Mucosa of descending colon (tissue), 3 donors: Measurements from ENCODE around the gene RNFT2. TPM values are rescaled to one million over a fixed set of nuclear protein-coding genes. Genes with fewer than 3 reads are reported as not detected.
"Not testable (repeated sequence)": the region's sequence is repeated elsewhere in the genome, so short reads cannot be mapped to it uniquely, and the experiment has no call there.

ENCODE experiments used
- ATAC-seq: fragments of 200-7000 bp; cut with Tn5 transposase; one replicate; pipeline ENCODE4 v1.9.1; 2020; ENCODE audit warnings: mild to moderate bottlenecking, moderate library complexity
- DNase-seq, 3 donors: peaks; one replicate each; pipeline ENCODE4 v3.0.0-alpha.2; 2020
- H3K36me3 ChIP-seq: fragments of 200-600 bp; one replicate; pipeline ENCODE4 v1.8.0; 2021; ENCODE audit warnings: low read depth, mild to moderate bottlenecking
- H3K4me1 ChIP-seq: fragments of 200-600 bp; one replicate; pipeline ENCODE4 v1.8.0; 2021; ENCODE audit warnings: low read depth, mild to moderate bottlenecking
- H3K4me3 ChIP-seq: fragments of 200-600 bp; one replicate; pipeline ENCODE4 v1.8.0; 2021; ENCODE audit warnings: mild to moderate bottlenecking
- H3K9me3 ChIP-seq: fragments of 200-600 bp; one replicate; pipeline ENCODE4 v1.8.0; 2021; ENCODE audit warnings: mild to moderate bottlenecking
- CTCF ChIP-seq: fragments of 200-600 bp; IDR thresholded peaks from one replicate; pipeline ENCODE4 v1.8.0; 2022; ENCODE audit warnings: antibody characterized with exemption, mild to moderate bottlenecking
- intact Hi-C, 2 donors: fragments of 100-400 bp; cut with DNase I in 1 of 2; cut with micrococcal nuclease in 1 of 2; formaldehyde crosslinking; loops; one replicate each; pipeline versions ENCODE4 v1.11.0 to v1.11.1; 2022; cut with DNase I, micrococcal nuclease
- total RNA-seq, 3 donors: library from RNA; stranded (reverse); fragmentation: NEBNext Ultra II Directional in 2 of 3; extraction: Animal tissue kit (Norgen Biotek cat#: 25700) in 2 of 3; gene quantifications; one replicate each; pipeline versions ENCODE4 v1.2.1 to v1.2.4, GENCODE V29; 2021 to 2023
- donor health status: DM: no; HTN: no; CAD: no; lungs with moderate emphysema.
- donor health status: DM: no; HTN: no; CAD: no.
- donor health status: DM: no; HTN: yes; CAD: no.

RNFT2 gene
- total RNA-seq, 3 donors from 2014 or later = 2.0 to 3.7 (median 2.1) TPM

DNA sequence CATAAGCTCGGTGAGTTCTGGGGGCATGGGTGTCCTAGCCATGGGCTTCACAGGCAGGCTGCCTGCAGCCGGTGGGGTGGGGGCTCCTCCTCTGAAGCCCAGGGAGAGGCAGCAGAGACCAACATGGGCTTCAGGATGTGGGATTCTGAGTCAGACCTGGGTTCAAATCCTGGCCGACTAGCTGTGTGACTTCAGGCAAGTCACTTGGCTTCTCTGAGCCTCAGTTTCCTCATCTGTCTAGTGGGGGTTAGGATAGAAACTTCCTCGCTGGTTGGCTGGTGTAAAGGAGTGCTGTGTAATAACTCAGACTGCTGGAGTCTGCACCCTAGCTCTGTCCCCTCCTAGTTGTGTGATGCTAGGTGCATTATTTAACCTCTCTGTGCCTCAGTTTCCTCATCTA lies 12.2 kb downstream of the RNFT2 start:
- Histone ChIP-seq H3K4me3 (no peak overlapping the region), H3K36me3 (no peaks in the 10 kb centered on the region), H3K9me3 (no peaks in the 10 kb centered on the region), H3K4me1 (no peaks in the 10 kb centered on the region)
- no peak for TF ChIP-seq CTCF
- ATAC-seq (no peak), DNase-seq (no peak)
- intact Hi-C loops = no loop called here

DNA sequence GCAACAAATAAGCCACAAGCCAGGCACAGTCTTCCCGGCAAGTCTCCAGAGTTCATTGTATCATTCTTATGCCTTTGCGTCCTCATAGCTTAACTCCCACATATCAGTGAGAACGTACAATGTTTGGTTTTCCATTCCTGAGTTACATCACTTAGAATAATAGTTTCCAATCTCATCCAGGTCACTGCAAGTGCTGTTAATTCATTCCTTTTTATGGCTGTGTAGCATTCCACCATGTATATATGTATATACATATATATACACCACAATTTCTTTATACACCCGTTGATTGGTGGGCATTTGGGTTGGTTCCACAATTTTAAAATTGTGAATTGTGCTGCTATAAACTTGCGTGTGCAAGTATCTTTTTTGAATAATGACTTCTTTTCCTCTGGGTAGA lies 16.0 kb downstream of the RNFT2 start:
- intact Hi-C loops, H3K9me3 ChIP-seq, DNase-seq, H3K4me1 ChIP-seq, H3K36me3 ChIP-seq, H3K4me3 ChIP-seq, ATAC-seq: not testable (repeated sequence)

- ATAC-seq, intact Hi-C loops: not testable (repeated sequence)
These were observed 16.7 kb downstream of the RNFT2 start for GRCh38 chr12:116754783-116755182.

GRCh38 chr12:116759783-116760621 lies 21.9 kb downstream of the RNFT2 start:
- Histone ChIP-seq H3K4me3 (no peak overlapping the region), H3K9me3 (no peaks in the 10 kb centered on the region), H3K4me1 (no peaks in the 10 kb centered on the region), H3K36me3 (no peaks in the 10 kb centered on the region)
- peak; percentile 39 for ATAC-seq
- peak in 2 of 3 donors; percentile 37 to 43 for DNase-seq
- TF ChIP-seq CTCF = no peak
- intact Hi-C loops = no loop called here

More at GRCh38 chr12:116754783-116755182, 16.7 kb downstream of the RNFT2 start:
- not testable (repeated sequence) for H3K9me3 ChIP-seq, H3K4me1 ChIP-seq, H3K36me3 ChIP-seq, H3K4me3 ChIP-seq, DNase-seq

DNA sequence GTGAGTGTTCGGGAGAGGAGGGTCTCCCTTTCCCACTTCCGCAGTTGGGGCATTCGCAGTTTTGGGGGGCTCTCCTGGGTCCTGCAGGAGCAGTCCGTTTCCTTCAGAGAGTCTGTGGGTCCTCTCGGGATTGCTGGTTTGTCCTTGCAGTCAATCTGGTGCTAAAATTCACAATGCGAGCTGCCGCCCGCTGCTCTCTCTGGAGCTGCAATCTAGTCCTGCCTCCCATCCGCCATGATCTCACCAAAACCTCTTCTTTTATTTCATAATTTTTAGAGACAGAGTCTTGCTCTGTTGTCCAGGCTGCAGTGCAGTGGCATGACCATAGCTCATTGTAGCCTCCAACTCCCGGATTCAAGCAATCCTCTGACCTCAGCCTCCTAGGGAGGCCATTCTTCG lies 22.5 kb downstream of the RNFT2 start:
- Histone ChIP-seq H3K36me3 (no peaks in the 10 kb centered on the region), H3K4me3 (no peak overlapping the region), H3K4me1 (no peaks in the 10 kb centered on the region), H3K9me3 (no peaks in the 10 kb centered on the region)
- intact Hi-C loops = no loop called here
- TF ChIP-seq CTCF = no peak
- no peak for DNase-seq
- no peak for ATAC-seq

DNA sequence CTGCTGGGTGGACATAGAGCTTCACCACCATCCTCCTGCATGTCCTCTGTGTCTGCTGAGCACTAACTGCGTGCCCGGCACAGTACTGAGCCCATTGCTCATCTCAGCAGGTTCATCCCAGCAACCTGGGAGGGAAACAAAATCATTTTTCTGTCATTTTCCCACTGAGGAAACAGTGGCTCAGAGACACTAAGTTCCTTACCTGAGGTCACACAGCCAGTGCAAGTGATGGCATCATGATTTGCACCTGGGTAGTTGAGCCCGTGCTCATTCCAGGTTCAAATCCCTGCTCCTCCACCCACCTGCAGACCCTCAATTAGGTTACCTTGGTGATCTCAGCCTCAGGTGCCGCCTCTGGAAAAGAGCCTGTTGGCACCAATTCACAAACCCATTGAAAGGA lies 23.4 kb downstream of the RNFT2 start:
- no peak for DNase-seq

More for the DNA sequence above, 23.4 kb downstream of the RNFT2 start:
- no peaks in the 10 kb centered on the region for H3K9me3 ChIP-seq
- TF ChIP-seq CTCF = no peak
- intact Hi-C loops = no loop called here
- H3K4me3 ChIP-seq = no peak overlapping the region
- H3K4me1 ChIP-seq = no peaks in the 10 kb centered on the region
- no peak for ATAC-seq
- H3K36me3 ChIP-seq = no peaks in the 10 kb centered on the region
